VCaP (cell line): ENCODE data around the gene REX1BD.
"Not testable (repeated sequence)": the region's sequence is repeated elsewhere in the genome, so short reads cannot be mapped to it uniquely, and the experiment has no call there.

Source experiments
- H3K27ac ChIP-seq: fragments of 450-650 bp; 2 replicates; pipeline ENCODE4 v1.5.1; 2017
- CTCF ChIP-seq: fragments of 450-650 bp; conservative IDR thresholded peaks from 2 replicates; pipeline ENCODE4 v1.5.1; 2017; ENCODE audit warnings: mild to moderate bottlenecking, moderate library complexity

Gene REX1BD

DNA sequence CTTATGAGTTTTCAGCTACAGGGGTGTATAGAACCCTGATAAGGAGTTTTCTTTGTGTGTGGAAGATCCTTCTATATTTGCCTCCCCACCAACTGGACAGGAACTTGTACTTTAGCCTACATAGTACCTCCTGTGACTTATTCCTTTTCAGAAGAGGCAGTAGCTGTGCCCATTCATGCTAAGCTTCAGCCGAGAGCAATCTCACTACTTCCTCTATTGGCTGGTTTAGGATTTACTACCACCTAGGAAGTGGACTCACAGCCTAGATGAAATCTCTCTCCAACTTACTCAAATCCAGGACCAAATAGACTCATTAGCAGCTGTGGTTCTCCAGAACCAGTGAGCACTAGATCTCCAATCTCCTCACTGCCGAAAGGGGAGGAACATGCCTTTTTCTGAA is 2.3 kb upstream of the REX1BD start:
- TF ChIP-seq CTCF: no peak
- no peak overlapping the region for H3K27ac ChIP-seq

GRCh38 chr19:18587561-18587960 is 1.0 kb upstream of the REX1BD start:
- no peak for TF ChIP-seq CTCF
- no peak overlapping the region for H3K27ac ChIP-seq

DNA sequence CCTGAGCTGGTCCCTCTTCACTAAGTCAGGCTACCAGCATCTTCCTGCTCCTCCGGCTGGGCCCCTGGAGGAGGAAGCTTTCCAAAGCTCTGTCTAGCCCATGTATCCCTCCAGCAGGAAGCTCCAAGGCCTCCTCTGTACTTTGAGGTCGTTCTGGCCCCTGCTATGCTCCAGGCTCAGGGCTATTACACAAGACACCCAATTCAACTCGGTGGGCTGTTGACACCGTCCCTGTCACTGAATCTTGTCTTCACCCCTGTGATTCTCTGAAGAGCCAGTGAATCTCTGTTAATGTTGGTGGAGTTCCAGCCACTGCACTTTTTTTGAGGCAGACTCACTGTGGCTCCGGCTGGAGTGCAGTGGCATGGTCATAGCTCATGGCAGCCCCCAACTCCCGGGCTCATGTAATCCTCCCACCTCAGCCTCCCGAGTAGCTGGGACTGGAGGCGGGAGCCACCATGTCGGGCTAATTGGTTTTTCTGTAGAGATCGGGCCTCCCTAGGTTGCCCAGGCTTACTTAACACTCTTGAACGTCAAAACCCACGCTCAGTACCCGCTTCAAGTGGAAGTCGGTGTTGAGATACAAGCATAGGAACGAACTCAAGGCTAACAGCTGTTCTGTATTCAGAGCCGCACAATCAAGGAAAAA is 512 bp upstream of the REX1BD start:
- peak overlapping the region; percentile 88 for H3K27ac ChIP-seq
- TF ChIP-seq CTCF: no peak

GRCh38 chr19:18589380-18590272 is 1.0 kb downstream of the REX1BD start:
- TF ChIP-seq CTCF: no peak
- peak overlapping the region; percentile 88 for H3K27ac ChIP-seq

DNA sequence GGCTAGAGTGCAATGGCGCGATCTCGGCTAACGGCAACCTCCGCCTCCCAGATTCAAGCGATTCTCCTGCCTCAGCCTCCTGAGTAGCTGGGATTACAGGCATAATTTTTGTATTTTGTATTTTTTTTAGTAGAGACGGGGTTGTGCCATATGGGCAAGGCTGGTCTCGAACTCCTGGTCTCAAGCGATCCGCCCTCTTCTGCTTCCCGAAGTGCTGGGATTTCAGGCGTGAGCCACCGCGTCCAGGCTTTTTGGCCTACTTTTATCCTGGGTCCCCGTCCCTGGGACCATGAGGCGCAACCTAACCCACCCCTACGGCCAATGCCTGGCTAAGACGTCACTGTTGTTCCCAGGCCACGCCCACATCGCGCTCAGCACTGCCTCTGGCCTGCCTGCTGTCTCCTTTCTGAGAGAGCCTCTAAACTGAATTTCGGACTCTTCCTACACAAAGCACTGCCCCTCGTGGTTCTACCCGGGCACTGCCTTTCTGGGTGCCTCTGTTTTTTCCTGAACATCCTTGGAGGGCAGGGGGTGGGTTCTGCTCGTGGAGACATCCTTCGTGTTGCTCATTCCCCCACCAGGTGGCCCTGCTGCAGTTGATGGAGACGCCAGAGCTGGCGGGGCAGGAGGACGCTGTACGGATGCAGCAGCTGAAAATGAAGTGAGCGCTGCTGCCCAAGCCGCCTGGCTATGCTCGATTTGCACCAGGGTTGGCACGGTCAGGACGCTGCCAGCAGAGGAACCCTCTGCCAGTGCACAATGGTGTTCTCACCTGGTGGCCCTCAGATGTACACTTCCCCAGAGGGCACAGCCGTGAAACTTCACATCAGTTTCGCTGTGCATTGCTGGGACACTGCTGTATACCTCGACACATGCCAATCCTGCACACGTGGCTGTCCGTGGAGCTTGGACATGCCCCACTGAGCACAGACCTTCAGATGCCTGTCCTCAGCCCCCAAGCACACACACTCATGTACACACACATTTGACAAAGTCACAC is 2.0 kb downstream of the REX1BD start:
- no peak overlapping the region for H3K27ac ChIP-seq
- TF ChIP-seq CTCF: no peak

GRCh38 chr19:18591735-18592385 is 3.3 kb downstream of the REX1BD start:
- no peak overlapping the region for H3K27ac ChIP-seq
- no peak for TF ChIP-seq CTCF

DNA sequence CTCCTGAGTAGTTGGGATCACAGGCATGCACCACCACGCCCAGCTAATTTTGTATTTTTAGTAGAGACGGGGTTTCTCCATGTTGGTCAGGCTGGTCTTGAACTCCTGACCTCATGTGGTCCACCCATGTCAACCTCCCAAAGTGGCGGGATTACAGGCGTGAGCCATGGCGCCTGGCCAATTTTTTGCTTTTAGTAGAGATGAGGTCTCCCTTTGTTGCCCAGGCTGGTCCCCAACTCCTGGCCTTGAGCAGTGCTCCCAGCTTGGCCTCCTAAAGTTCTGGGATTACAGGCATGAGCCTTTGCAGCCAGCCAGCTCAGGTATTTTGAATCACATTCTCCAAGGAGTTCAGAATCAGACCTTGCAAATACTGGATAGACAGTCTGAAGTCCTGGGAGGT is 4.1 kb downstream of the REX1BD start:
- H3K27ac ChIP-seq: not testable (repeated sequence)
